Astrocyte (in vitro differentiated cells and primary cell): Measurements from ENCODE around the gene B2M. TPM values are rescaled to one million over a fixed set of nuclear protein-coding genes. Genes with fewer than 3 reads are reported as not detected.
"Not testable (repeated sequence)": the region's sequence is repeated elsewhere in the genome, so short reads cannot be mapped to it uniquely, and the experiment has no call there.

Experiments
- DNase-seq: peaks from one replicate; pipeline ENCODE4 v3.0.0-alpha.2; 2010; ENCODE audit warnings: low read depth
- FAIRE-seq: peaks from 2 replicates; lab custom pipeline; 2011; peaks lifted over from hg19 to GRCh38; lab: Jason Lieb, UNC
- H2AFZ ChIP-seq: 2 replicates; pipeline ENCODE4 v1.6.0; 2012; ENCODE audit warnings: low read depth, low read length, inconsistent platforms
- H3K27ac ChIP-seq: 2 replicates; pipeline ENCODE4 v1.5.1; 2011; ENCODE audit warnings: low read depth, low read length, inconsistent platforms
- H3K27me3 ChIP-seq: 2 replicates; pipeline ENCODE4 v1.6.0; 2011; ENCODE audit warnings: low read length, inconsistent platforms; ENCODE audit not compliant: insufficient read depth
- H3K36me3 ChIP-seq: 2 replicates; pipeline ENCODE4 v1.5.1; 2011; ENCODE audit warnings: low read length, inconsistent platforms; ENCODE audit not compliant: insufficient read depth
- H3K4me1 ChIP-seq: 2 replicates; pipeline ENCODE4 v1.5.1; 2011; ENCODE audit warnings: low read length, inconsistent platforms; ENCODE audit not compliant: insufficient read depth
- H3K4me2 ChIP-seq: 2 replicates; pipeline ENCODE4 v1.6.0; 2012; ENCODE audit warnings: low read length, inconsistent platforms
- H3K4me3 ChIP-seq: 2 replicates; pipeline ENCODE4 v1.5.1; 2011; ENCODE audit warnings: low read depth, mild to moderate bottlenecking, low read length, inconsistent platforms; ENCODE audit not compliant: insufficient read depth
- H3K79me2 ChIP-seq: 2 replicates; pipeline ENCODE4 v1.6.0; 2012; ENCODE audit warnings: mild to moderate bottlenecking, low read length, inconsistent platforms; ENCODE audit not compliant: insufficient read depth
- H3K9ac ChIP-seq: 2 replicates; pipeline ENCODE4 v1.6.0; 2012; ENCODE audit warnings: mild to moderate bottlenecking, low read length, inconsistent platforms
- H3K9me3 ChIP-seq: 2 replicates; pipeline ENCODE4 v1.5.1; 2012; ENCODE audit warnings: low read depth, mild to moderate bottlenecking, low read length, inconsistent platforms; ENCODE audit not compliant: insufficient read depth
- H4K20me1 ChIP-seq: 2 replicates; pipeline ENCODE4 v1.6.0; 2012; ENCODE audit warnings: low read length, inconsistent platforms; ENCODE audit not compliant: insufficient read depth
- H3K27ac Mint-ChIP-seq: one replicate; pipeline ENCODE4 v1.8.0; 2021; ENCODE audit warnings: mild to moderate bottlenecking, mixed read lengths; ENCODE audit not compliant: unreplicated experiment
- H3K27me3 Mint-ChIP-seq: one replicate; pipeline ENCODE4 v1.8.0; 2021; ENCODE audit warnings: low read depth, mixed read lengths; ENCODE audit not compliant: unreplicated experiment
- H3K36me3 Mint-ChIP-seq: one replicate; pipeline ENCODE4 v1.8.0; 2021; ENCODE audit warnings: low read depth, mixed read lengths; ENCODE audit not compliant: unreplicated experiment
- H3K4me1 Mint-ChIP-seq: one replicate; pipeline ENCODE4 v1.8.0; 2021; ENCODE audit warnings: low read depth, mixed read lengths; ENCODE audit not compliant: unreplicated experiment
- H3K4me3 Mint-ChIP-seq: one replicate; pipeline ENCODE4 v1.8.0; 2021; ENCODE audit warnings: mild to moderate bottlenecking, moderate library complexity, mixed read lengths; ENCODE audit not compliant: unreplicated experiment
- H3K9me3 Mint-ChIP-seq: one replicate; pipeline ENCODE4 v1.8.0; 2021; ENCODE audit warnings: mild to moderate bottlenecking, mixed read lengths; ENCODE audit not compliant: unreplicated experiment
- EZH2 ChIP-seq: IDR thresholded peaks from 2 replicates; pipeline ENCODE4 v1.6.1; 2012; ENCODE audit warnings: mild to moderate bottlenecking, low read length, inconsistent platforms; ENCODE audit not compliant: insufficient read depth
- total RNA-seq: library from RNA; stranded (reverse); gene quantifications from 2 replicates; pipeline ENCODE4 v1.2.1, GENCODE V29; 2021
- TF ChIP-seq, protein P1 (sequence below): IDR thresholded peaks from 2 replicates; pipeline ENCODE4 v1.5.1; 2011; ENCODE audit warnings: low read depth, mild to moderate bottlenecking, inconsistent platforms, low read length, moderate library complexity; ENCODE audit not compliant: insufficient read depth

B2M gene
- total RNA-seq, 1 donor from 2014 or later: 1,708 TPM

DNA sequence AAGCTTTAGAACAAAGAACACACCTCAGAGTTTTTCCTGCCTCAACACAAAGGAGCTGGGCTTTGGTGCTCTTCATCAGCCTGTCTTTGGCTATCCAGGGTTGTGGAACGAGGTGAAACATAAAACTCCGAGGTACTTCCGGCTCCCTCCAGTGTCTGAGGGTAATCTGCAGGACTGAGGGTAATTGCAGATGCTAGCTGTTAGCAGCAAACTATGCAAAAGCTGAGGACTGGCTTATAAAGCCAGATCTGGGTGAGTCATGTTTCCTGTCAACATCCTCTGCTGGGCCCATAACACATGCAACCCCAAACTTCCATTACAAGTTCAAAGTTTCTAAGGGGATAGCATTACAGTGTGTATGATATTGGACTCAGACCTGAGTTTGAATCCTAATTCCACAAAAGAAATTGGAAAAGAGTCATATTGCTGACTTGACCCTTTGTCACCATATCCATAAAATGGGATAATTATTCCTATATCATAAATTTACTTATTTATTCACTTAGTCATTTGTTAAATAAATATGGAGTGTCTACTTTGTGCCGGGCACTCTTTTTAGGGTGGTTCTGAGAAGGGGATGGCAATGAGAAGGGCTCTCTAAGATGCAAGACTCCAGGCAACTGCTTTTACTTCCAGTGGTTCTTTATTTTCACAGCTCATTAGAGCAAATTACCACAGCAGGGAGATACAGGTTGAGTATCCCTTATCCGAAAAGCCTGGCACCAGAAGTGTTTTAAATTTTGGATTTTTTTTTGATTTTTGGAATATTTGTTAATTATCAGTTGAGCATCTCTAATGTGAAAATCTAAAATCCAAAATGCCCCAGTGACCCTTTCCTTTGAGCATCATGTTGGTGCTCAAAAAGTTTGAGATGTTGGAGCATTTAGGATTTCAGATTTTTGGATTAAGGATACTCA is 15.5 kb downstream of the B2M start:
- Mint-ChIP-seq H3K27ac (peak overlapping the region; percentile 89), H3K36me3 (no peaks in the 10 kb centered on the region), H3K27me3 (no peaks in the 10 kb centered on the region), H3K9me3 (no peaks in the 10 kb centered on the region), H3K4me3 (no peak overlapping the region), H3K4me1 (peaks cover 20% of the 10 kb centered on the region)
- FAIRE-seq: peak; percentile 78
- H3K79me2 ChIP-seq: peaks cover 9% of the 10 kb centered on the region
- H3K9me3 ChIP-seq: no peaks in the 10 kb centered on the region
- peak overlapping the region; percentile 87 for H3K27ac ChIP-seq
- no peak for TF ChIP-seq EZH2
- TF ChIP-seq, protein P1, sequence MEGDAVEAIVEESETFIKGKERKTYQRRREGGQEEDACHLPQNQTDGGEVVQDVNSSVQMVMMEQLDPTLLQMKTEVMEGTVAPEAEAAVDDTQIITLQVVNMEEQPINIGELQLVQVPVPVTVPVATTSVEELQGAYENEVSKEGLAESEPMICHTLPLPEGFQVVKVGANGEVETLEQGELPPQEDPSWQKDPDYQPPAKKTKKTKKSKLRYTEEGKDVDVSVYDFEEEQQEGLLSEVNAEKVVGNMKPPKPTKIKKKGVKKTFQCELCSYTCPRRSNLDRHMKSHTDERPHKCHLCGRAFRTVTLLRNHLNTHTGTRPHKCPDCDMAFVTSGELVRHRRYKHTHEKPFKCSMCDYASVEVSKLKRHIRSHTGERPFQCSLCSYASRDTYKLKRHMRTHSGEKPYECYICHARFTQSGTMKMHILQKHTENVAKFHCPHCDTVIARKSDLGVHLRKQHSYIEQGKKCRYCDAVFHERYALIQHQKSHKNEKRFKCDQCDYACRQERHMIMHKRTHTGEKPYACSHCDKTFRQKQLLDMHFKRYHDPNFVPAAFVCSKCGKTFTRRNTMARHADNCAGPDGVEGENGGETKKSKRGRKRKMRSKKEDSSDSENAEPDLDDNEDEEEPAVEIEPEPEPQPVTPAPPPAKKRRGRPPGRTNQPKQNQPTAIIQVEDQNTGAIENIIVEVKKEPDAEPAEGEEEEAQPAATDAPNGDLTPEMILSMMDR: no peak
- H3K4me1 ChIP-seq: peaks cover 25% of the 10 kb centered on the region
- peak overlapping the region; percentile 29 for H3K4me2 ChIP-seq
- H2AFZ ChIP-seq: peak overlapping the region; percentile 23
- H3K27me3 ChIP-seq: no peaks in the 10 kb centered on the region
- H3K4me3 ChIP-seq: no peak overlapping the region
- no peaks in the 10 kb centered on the region for H3K36me3 ChIP-seq
- peak overlapping the region; percentile 43 for H3K9ac ChIP-seq
- no peaks in the 10 kb centered on the region for H4K20me1 ChIP-seq
- peak; percentile 91 for DNase-seq

DNA sequence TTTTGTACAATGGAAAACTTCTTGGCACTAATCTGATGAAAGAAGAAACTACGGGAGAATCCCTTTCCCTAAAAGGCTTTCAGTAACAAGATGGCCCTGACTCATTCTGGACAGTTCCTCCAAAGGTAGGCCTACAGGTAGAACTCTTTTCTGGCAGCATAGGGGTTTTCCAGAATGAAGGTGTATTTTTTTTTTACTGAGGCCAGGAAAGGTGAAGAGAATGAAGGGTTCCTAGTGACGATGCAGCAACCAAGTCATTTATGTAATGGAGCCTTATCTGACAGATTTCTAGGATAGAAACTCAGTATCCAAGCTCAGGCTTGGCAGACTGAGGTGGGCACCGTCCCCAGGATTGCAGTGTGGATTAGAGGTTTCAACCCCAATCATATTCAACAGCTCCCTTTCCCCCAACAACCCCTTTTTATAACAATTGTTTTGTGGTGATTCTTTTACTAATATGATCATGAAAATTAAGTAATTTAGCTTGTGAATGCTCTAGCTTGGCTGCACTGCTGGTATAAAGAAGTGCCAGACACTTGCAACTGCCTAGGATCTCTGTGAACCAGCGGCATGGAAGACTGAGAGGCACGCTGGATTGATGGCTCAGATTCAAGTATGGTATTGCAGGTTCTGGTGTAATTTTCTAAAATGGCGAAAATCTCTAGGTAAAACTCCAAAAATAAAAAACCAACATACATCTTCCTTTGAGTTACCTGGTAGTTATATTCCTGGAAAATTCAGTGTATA is 16.3 kb downstream of the B2M start:
- TF ChIP-seq, protein P1: no peak
- TF ChIP-seq EZH2: no peak
- Mint-ChIP-seq H3K4me1 (peaks cover 22% of the 10 kb centered on the region), H3K36me3 (no peaks in the 10 kb centered on the region), H3K27ac (peak overlapping the region; percentile 96), H3K4me3 (no peak overlapping the region), H3K27me3 (no peaks in the 10 kb centered on the region), H3K9me3 (no peaks in the 10 kb centered on the region)
- Histone ChIP-seq H3K9ac (no peak overlapping the region), H3K27me3 (no peaks in the 10 kb centered on the region), H3K36me3 (no peaks in the 10 kb centered on the region), H3K4me2 (no peak overlapping the region), H3K4me1 (peaks cover 25% of the 10 kb centered on the region), H4K20me1 (no peaks in the 10 kb centered on the region), H3K9me3 (no peaks in the 10 kb centered on the region), H3K4me3 (no peak overlapping the region), H3K27ac (peak overlapping the region; percentile 87), H3K79me2 (peaks cover 9% of the 10 kb centered on the region), H2AFZ (no peak overlapping the region)
- no peak for DNase-seq
- FAIRE-seq: no peak

DNA sequence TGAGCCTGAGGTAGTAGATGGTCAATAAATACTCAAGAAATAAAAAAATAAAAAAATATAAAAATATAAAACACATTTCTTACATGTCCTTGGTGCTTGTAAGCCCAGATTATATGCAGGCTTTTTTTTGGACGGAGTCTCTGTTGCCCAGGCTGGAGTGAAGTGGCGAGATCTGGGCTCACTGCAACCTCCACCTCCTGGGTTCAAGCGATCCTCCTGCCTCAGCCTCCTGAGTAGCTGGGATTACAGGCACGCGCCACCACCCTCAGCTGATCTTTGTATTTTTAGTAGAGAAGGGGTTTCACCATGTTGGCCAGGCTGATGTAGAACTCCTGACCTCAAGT is 16.9 kb downstream of the B2M start:
- not testable (repeated sequence) for DNase-seq, H3K9me3 ChIP-seq, H3K36me3 ChIP-seq, H3K79me2 ChIP-seq, H4K20me1 ChIP-seq, H3K27me3 ChIP-seq, H3K27me3 Mint-ChIP-seq, FAIRE-seq, H3K36me3 Mint-ChIP-seq, H3K9me3 Mint-ChIP-seq
- H3K27ac ChIP-seq: peak overlapping the region; percentile 87
- H3K4me1 ChIP-seq: peaks cover 25% of the 10 kb centered on the region
- peak overlapping the region; percentile 97 for H3K4me2 ChIP-seq
- H2AFZ ChIP-seq: peak overlapping the region; percentile 38
- Mint-ChIP-seq H3K27ac (peak overlapping the region; percentile 96), H3K4me1 (peaks cover 22% of the 10 kb centered on the region), H3K4me3 (peak overlapping the region; percentile 94)
- peak overlapping the region; percentile 94 for H3K9ac ChIP-seq
- H3K4me3 ChIP-seq: peak overlapping the region; percentile 89
